ENCODE results near the gene CALHM3. TPM values are rescaled to one million over a fixed set of nuclear protein-coding genes. Genes with fewer than 3 reads are reported as not detected.
A peak's percentile ranks its signal among the peaks of the same experiment; 100 is the strongest.

CALHM3 gene
- total RNA-seq, 2 donors from 2014 or later = not detected

DNA sequence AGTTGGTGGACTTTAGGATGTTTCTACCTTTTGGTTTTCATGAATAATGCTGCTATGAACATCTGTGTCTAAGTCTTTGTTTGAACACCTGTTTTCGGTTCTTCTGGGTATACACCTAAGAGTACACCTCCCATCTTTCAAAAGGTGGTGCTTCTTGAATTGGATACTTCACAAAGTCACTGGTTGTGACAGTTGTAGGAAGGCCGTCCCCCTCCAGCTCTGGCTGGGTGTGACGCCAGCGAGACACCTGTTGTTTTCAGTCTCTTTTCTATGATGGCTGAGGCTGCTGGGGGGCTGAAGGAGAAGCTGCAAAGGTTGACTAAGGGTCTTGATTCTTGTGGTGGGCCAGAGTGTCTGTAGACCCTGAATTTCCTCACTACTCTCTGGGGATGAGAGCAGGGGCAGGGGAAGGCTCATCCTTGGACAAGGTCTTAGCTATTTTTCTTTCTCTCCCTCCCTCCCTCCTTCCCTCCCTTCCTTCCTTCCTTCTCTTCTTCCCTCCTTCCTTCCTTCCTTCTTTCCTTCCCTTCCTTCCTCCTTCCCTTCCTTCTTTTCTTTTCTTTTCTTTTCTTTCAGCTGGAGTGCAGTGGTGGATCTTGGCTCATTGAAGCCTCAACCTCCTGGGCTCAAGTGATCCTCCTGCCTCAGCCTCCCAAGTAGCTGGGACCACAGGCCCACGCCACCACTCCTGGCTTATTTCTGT lies 20.0 kb upstream of the CALHM3 start:
- H3K27me3 ChIP-seq = peaks cover 13% of the 10 kb centered on the region
- DNase-seq = no peak
- H3K9ac ChIP-seq (ENCODE audit: low read depth in 2 of 2, low read length in 2 of 2) = no peak overlapping the region
- no peaks in the 10 kb centered on the region for H3K36me3 ChIP-seq
- TF ChIP-seq, protein P1, sequence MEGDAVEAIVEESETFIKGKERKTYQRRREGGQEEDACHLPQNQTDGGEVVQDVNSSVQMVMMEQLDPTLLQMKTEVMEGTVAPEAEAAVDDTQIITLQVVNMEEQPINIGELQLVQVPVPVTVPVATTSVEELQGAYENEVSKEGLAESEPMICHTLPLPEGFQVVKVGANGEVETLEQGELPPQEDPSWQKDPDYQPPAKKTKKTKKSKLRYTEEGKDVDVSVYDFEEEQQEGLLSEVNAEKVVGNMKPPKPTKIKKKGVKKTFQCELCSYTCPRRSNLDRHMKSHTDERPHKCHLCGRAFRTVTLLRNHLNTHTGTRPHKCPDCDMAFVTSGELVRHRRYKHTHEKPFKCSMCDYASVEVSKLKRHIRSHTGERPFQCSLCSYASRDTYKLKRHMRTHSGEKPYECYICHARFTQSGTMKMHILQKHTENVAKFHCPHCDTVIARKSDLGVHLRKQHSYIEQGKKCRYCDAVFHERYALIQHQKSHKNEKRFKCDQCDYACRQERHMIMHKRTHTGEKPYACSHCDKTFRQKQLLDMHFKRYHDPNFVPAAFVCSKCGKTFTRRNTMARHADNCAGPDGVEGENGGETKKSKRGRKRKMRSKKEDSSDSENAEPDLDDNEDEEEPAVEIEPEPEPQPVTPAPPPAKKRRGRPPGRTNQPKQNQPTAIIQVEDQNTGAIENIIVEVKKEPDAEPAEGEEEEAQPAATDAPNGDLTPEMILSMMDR (IDR thresholded peaks at IDR 0.05) = no peak
- H3K27ac ChIP-seq = no peak overlapping the region
- no peak overlapping the region for H3K4me3 ChIP-seq
- no peaks in the 10 kb centered on the region for H3K9me3 ChIP-seq
- intact Hi-C loops (cut with DNase I) = no loop called here
- no peaks in the 10 kb centered on the region for H3K4me1 ChIP-seq

DNA sequence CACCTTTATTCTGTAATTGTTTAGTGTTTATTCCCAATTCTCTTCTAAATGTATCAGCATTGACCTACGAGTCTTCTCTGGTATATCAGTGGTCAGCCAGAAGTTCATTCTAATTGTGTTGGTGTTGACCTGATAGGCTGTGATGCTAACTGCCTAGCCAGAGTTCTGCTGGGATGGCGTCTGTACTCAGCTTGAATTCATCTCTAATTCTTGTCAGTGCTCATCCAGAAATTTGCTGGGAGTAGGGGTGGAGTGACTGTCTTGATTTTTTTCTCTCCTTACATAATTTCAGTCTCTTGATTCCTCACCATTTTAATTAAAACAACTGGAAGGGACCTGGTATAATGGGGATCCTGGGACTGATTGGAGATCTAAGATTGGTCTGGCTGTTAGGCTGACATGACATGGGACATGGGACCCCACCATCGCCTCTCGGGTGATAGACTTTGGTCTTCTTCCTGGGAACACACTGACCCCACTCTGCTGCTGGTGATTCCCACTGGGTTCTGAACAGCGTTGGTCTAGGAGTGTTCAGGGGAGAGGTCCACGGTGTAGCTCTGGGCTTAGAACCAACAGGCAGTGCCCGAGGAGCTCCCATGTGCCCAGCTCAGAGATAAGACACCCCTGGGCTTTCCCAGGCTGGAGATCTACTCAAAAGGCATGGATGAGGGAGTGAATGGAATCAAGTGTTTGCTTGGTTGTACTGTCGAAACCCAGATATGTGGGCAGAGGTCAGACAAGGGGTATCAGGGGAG lies 18.3 kb upstream of the CALHM3 start:
- TF ChIP-seq, protein P1 (IDR thresholded peaks at IDR 0.05) = no peak
- peaks cover 29% of the 10 kb centered on the region for H3K27me3 ChIP-seq
- no peaks in the 10 kb centered on the region for H3K36me3 ChIP-seq
- intact Hi-C loops (cut with DNase I) = no loop called here
- DNase-seq = no peak
- no peaks in the 10 kb centered on the region for H3K4me1 ChIP-seq
- H3K9ac ChIP-seq (ENCODE audit: low read depth in 2 of 2, low read length in 2 of 2) = no peak overlapping the region
- H3K4me3 ChIP-seq = no peak overlapping the region
- no peak overlapping the region for H3K27ac ChIP-seq
- H3K9me3 ChIP-seq = no peaks in the 10 kb centered on the region

DNA sequence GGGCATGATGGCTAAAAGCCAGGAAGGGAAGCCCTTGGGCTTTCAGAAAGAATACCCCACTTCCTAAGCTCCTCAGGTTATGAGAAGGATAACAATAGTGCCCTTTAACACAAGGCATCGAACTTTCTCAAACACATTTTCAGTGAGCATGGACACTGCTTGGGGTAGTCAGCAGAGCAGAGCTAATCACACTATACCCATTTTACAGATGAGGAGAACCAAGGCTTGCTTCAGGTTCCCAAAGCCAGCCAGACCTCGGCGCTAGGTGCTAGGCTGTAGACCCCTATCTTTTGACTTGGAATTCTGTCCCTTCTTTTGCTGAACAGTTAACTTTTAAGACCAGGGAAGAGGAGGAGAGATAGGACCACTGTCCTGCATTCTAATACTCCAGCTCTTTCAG lies 16.3 kb upstream of the CALHM3 start:
- Histone ChIP-seq H3K27ac (no peak overlapping the region), H3K27me3 (peaks cover 29% of the 10 kb centered on the region), H3K36me3 (no peaks in the 10 kb centered on the region), H3K4me3 (no peak overlapping the region), H3K9ac (ENCODE audit: low read depth in 2 of 2, low read length in 2 of 2) (no peak overlapping the region), H3K4me1 (no peaks in the 10 kb centered on the region), H3K9me3 (no peaks in the 10 kb centered on the region)
- TF ChIP-seq, protein P1 (IDR thresholded peaks at IDR 0.05) = no peak
- intact Hi-C loops (cut with DNase I) = no loop called here
- no peak for DNase-seq

DNA sequence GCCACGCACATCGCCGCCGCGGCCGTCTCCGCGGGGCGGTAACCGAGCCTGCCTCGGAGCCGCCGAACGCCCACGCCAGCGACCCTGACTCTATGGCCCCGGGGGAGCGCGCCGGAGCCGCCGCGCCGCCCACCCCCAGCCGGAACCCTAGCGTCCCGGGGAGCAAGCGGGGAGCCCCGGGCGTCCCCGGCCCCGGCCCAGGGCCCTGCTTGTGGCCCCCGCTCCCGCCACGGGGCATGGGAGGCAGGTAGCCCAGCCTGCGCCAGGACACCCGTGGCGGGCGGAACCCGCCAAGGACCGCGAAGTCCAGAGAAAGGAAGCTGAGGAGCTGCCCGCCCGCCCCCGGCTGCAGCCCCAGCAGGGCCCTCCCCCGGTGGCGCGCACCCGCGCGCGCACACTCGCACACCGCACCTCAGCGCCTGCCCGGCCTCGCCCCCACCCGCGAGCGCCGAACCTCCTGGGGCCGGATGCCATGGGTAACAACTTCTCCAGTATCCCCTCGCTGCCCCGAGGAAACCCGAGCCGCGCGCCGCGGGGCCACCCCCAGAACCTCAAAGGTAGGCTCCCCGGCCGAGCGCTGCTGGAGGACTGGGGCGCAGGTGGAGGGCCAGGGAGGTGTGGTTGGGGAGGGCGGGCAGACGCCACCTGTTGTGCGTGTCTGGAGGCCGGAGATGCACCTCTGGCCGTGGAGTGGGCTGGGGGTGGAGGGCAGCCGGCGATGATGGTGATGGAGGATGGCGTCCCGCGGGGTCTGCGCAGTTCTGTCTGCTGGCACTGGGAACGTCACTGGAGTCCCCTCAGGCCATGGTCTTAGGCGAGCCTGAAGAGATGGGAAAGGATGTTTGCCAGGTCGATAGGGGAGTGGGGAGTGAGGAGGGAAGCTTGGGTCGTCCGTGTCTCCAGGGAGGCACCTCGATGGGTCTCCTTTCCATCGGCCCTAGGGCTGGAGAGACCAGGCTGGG lies 15.2 kb upstream of the CALHM3 start:
- no peak for DNase-seq
- H3K36me3 ChIP-seq = no peaks in the 10 kb centered on the region
- no peak overlapping the region for H3K27ac ChIP-seq
- intact Hi-C loops (cut with DNase I) = no loop called here
- no peaks in the 10 kb centered on the region for H3K9me3 ChIP-seq
- TF ChIP-seq, protein P1 (IDR thresholded peaks at IDR 0.05) = no peak
- peak overlapping the region; percentile 59 for H3K4me3 ChIP-seq
- peaks cover 29% of the 10 kb centered on the region for H3K27me3 ChIP-seq
- H3K4me1 ChIP-seq = no peaks in the 10 kb centered on the region
- H3K9ac ChIP-seq (ENCODE audit: low read depth in 2 of 2, low read length in 2 of 2) = peak overlapping the region in 1 of 2 donors; percentile 26

DNA sequence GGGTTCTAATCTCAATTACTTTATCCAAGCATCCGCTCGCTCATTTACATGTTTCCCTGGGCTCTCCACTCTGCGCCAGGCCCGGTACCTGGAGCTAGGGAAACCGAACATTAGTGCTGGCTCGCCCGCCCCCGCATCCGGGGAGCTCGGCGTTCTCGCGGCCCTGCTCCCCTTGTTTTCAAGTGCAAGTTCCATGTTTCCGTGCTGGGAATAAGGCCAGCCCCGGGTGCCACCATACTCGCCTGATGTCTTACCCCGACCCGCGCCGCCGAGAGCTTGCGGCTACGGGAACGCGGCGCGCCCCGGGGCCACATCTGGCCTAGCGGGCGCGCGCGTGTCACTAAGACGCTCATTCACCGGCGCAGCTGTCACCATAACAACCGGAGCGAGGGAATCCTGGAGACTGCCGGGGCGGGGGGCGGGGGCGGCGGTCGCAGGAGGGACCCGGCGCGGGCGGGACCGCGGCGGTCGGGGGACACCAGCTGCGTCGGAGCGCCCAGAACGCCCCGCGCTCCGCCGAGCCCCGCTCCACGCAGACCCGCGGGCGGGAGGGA lies 14.4 kb upstream of the CALHM3 start, which contains the start of gene NEURL1:
Gene NEURL1 (plus strand): TSS at position 344 of the 554 bp plus-strand sequence. CDS start 683 bp downstream, outside the sequence.
- DNase-seq = no peak
- TF ChIP-seq, protein P1 (IDR thresholded peaks at IDR 0.05) = no peak
- H3K4me3 ChIP-seq = peak within 1 kb of the TSS; percentile 59
- no peaks in the 10 kb centered on the region for H3K9me3 ChIP-seq
- H3K36me3 ChIP-seq = no peaks in the 10 kb centered on the region
- peaks cover 29% of the 10 kb centered on the region for H3K27me3 ChIP-seq
- no peak within 1 kb of the TSS for H3K27ac ChIP-seq
- intact Hi-C loops (cut with DNase I) = no loop called here
- H3K9ac ChIP-seq (ENCODE audit: low read depth in 2 of 2, low read length in 2 of 2) = peak within 1 kb of the TSS in 1 of 2 donors; percentile 26
- no peaks in the 10 kb centered on the region for H3K4me1 ChIP-seq

All from colonic mucosa (tissue), 4 donors.